H1 (cell line): ENCODE measurements around the gene NBDY. TPM values are rescaled to one million over a fixed set of nuclear protein-coding genes. Genes with fewer than 3 reads are reported as not detected.

Experiments used
- CTCF ChIA-PET: fragments of 300-600 bp; sonication (Branson Sonifier 250); formaldehyde crosslinking; loops from one replicate; lab custom pipeline; 2021; ENCODE audit not compliant: partially characterized antibody; lab: Charles Lee
- POLR2A ChIA-PET: fragments of 300-600 bp; sonication (Branson Sonifier 250); formaldehyde crosslinking; loops from one replicate; lab custom pipeline; 2021; ENCODE audit warnings: inconsistent platforms; ENCODE audit not compliant: partially characterized antibody; lab: Charles Lee
- DNase-seq, 2 experiments: peaks; one replicate each; pipeline versions ENCODE4 v3.0.0 to v3.0.0-alpha.2; 2010 to 2022; ENCODE audit warnings: low spot score in 2 of 2, low read depth in 1 of 2, mixed read lengths in 1 of 2
- FAIRE-seq: peaks from 2 replicates; lab custom pipeline; 2011; peaks lifted over from hg19 to GRCh38; lab: Jason Lieb, UNC
- H2AFZ ChIP-seq: 2 replicates; pipeline ENCODE4 v1.8.1; 2012; ENCODE audit warnings: low read length, inconsistent platforms
- H2AK5ac ChIP-seq: 2 replicates; pipeline ENCODE4 v1.6.1; 2013; ENCODE audit warnings: low read depth, low read length
- H2BK120ac ChIP-seq: replicated peaks from 2 replicates; pipeline ENCODE3; 2013; ENCODE audit warnings: low read depth, low read length, inconsistent platforms
- H2BK12ac ChIP-seq: 2 replicates; pipeline ENCODE4 v1.6.1; 2013; ENCODE audit warnings: low read depth, low read length
- H2BK15ac ChIP-seq: 2 replicates; pipeline ENCODE4 v1.6.1; 2013; ENCODE audit warnings: low read length
- H2BK20ac ChIP-seq: 2 replicates; pipeline ENCODE4 v1.6.1; 2013; ENCODE audit warnings: low read length
- H2BK5ac ChIP-seq: 2 replicates; pipeline ENCODE4 v1.6.1; 2013; ENCODE audit warnings: low read depth, low read length
- H3K14ac ChIP-seq: 2 replicates; pipeline ENCODE4 v1.6.1; 2013; ENCODE audit warnings: inconsistent platforms; ENCODE audit not compliant: insufficient read length
- H3K18ac ChIP-seq: 2 replicates; pipeline ENCODE4 v1.6.1; 2013; ENCODE audit warnings: low read length; ENCODE audit errors: extremely low read depth
- H3K23ac ChIP-seq: 2 replicates; pipeline ENCODE4 v1.6.1; 2013; ENCODE audit warnings: inconsistent platforms; ENCODE audit not compliant: insufficient read length
- H3K23me2 ChIP-seq: 2 replicates; pipeline ENCODE4 v1.6.1; 2013; ENCODE audit warnings: low read depth, low read length
- H3K27ac ChIP-seq: 2 replicates; pipeline ENCODE4 v1.6.1; 2011; ENCODE audit warnings: low read depth, low read length, inconsistent platforms
- H3K27me3 ChIP-seq, 4 experiments: replicated peaks in 1 of 4; 1 replicate in 1 of 4; 2 replicates in 3 of 4; pipeline versions ENCODE4 v1.6.1 to v1.8.1; 2011 to 2013; ENCODE audit warnings: low read length in 3 of 4, mild to moderate bottlenecking in 3 of 4, inconsistent platforms in 2 of 4, mixed read lengths in 2 of 4, moderate library complexity in 1 of 4; ENCODE audit not compliant: control insufficient read depth in 3 of 4, insufficient read depth in 3 of 4; ENCODE audit errors: extremely low read depth in 1 of 4
- H3K36me3 ChIP-seq, 4 experiments: 2 replicates each; pipeline versions ENCODE4 v1.6.1 to v1.8.1; 2011 to 2013; ENCODE audit warnings: mild to moderate bottlenecking in 4 of 4, low read length in 3 of 4, moderate library complexity in 2 of 4, control low read depth in 1 of 4, inconsistent platforms in 1 of 4; ENCODE audit not compliant: insufficient read depth in 4 of 4, control insufficient read depth in 2 of 4
- H3K4ac ChIP-seq: replicated peaks from 2 replicates; pipeline ENCODE3; 2013; ENCODE audit warnings: low read length, low read depth, mixed read lengths, inconsistent platforms; ENCODE audit not compliant: insufficient read length
- H3K4me1 ChIP-seq, 4 experiments: replicated peaks in 1 of 4; 1 replicate in 1 of 4; 2 replicates in 3 of 4; pipeline versions ENCODE4 v1.6.1 to v1.8.1; 2011 to 2013; ENCODE audit warnings: low read length in 3 of 4, inconsistent platforms in 2 of 4, mixed read lengths in 1 of 4; ENCODE audit not compliant: insufficient read depth in 4 of 4, control insufficient read depth in 3 of 4
- H3K4me2 ChIP-seq, 2 experiments: 2 replicates each; pipeline versions ENCODE4 v1.6.1 to v1.8.1; 2011 to 2013; ENCODE audit warnings: low read depth in 2 of 2, low read length in 2 of 2, control low read depth in 1 of 2, inconsistent platforms in 1 of 2, mild to moderate bottlenecking in 1 of 2; ENCODE audit not compliant: insufficient read depth in 1 of 2
- H3K4me3 ChIP-seq, 4 experiments: fragments of 200-600, 300-600 bp in 1 of 4; sonication (generic), shearing (Covaris generic), sonication (Bioruptor Twin) in 1 of 4; 2 replicates each; pipeline versions ENCODE4 v1.5.1 to v1.8.1; 2011 to 2016; ENCODE audit warnings: low read length in 4 of 4, low read depth in 3 of 4, control low read depth in 2 of 4, inconsistent platforms in 2 of 4, mild to moderate bottlenecking in 2 of 4, mixed read lengths in 1 of 4, moderate library complexity in 1 of 4; ENCODE audit not compliant: insufficient read depth in 2 of 4; ENCODE audit errors: extremely low read depth in 1 of 4
- H3K56ac ChIP-seq: replicated peaks from 2 replicates; pipeline ENCODE3; 2013; ENCODE audit warnings: low read depth, mild to moderate bottlenecking, mixed read lengths, low read length, inconsistent platforms; ENCODE audit not compliant: insufficient read length
- H3K79me1 ChIP-seq: 2 replicates; pipeline ENCODE4 v1.6.1; 2013; ENCODE audit warnings: low read depth, low read length, control low read depth
- H3K79me2 ChIP-seq, 2 experiments: 2 replicates each; pipeline versions ENCODE4 v1.6.1 to v1.8.1; 2012 to 2013; ENCODE audit warnings: low read length in 2 of 2, mild to moderate bottlenecking in 2 of 2, inconsistent platforms in 1 of 2; ENCODE audit not compliant: insufficient read depth in 2 of 2, control insufficient read depth in 1 of 2
- H3K9ac ChIP-seq, 4 experiments: replicated peaks in 1 of 4; 1 replicate in 1 of 4; 2 replicates in 3 of 4; pipeline versions ENCODE4 v1.6.1 to v1.8.1; 2011 to 2013; ENCODE audit warnings: low read depth in 3 of 4, low read length in 3 of 4, control low read depth in 2 of 4, mild to moderate bottlenecking in 2 of 4, moderate library complexity in 2 of 4, inconsistent platforms in 1 of 4; ENCODE audit errors: extremely low read depth in 1 of 4
- H3K9me3 ChIP-seq, 2 experiments: 2 replicates each; pipeline versions ENCODE4 v1.6.1 to v1.8.1; 2012 to 2013; ENCODE audit warnings: mild to moderate bottlenecking in 2 of 2, moderate library complexity in 2 of 2, control low read depth in 1 of 2, inconsistent platforms in 1 of 2, low read depth in 1 of 2, low read length in 1 of 2, mixed read lengths in 1 of 2; ENCODE audit not compliant: insufficient read depth in 2 of 2
- H4K20me1 ChIP-seq, 2 experiments: replicated peaks in 1 of 2; 2 replicates each; pipeline versions ENCODE3 to v1.8.1; 2011 to 2013; ENCODE audit warnings: inconsistent platforms in 2 of 2, low read length in 2 of 2, mild to moderate bottlenecking in 1 of 2; ENCODE audit not compliant: insufficient read depth in 2 of 2, control insufficient read depth in 1 of 2
- H4K5ac ChIP-seq: 2 replicates; pipeline ENCODE4 v1.6.1; 2013; ENCODE audit warnings: low read length, low read depth, mixed read lengths, inconsistent platforms; ENCODE audit not compliant: insufficient read length
- H4K8ac ChIP-seq: 2 replicates; pipeline ENCODE4 v1.8.0; 2013; ENCODE audit warnings: mild to moderate bottlenecking, moderate library complexity, low read length, inconsistent platforms; ENCODE audit not compliant: insufficient read depth; ENCODE audit errors: extremely low read depth
- H4K91ac ChIP-seq: replicated peaks from 2 replicates; pipeline ENCODE3; 2013; ENCODE audit warnings: low read length, mixed read lengths, inconsistent platforms; ENCODE audit not compliant: insufficient read length
- BACH1 ChIP-seq: IDR thresholded peaks from 2 replicates; pipeline ENCODE4 v1.6.1; 2012; ENCODE audit warnings: low read length, improper control_type of control experiment
- E2F6 ChIP-seq: IDR thresholded peaks from 2 replicates; pipeline ENCODE4 v1.6.1; 2012; ENCODE audit warnings: inconsistent platforms
- EZH2 ChIP-seq: fragments of 200-600 bp; sonication (generic); IDR thresholded peaks from 2 replicates; pipeline ENCODE4 v1.7.1; 2012; ENCODE audit warnings: low read depth, mild to moderate bottlenecking, moderate library complexity, low read length, inconsistent platforms; ENCODE audit not compliant: severe bottlenecking
- RAD21 ChIP-seq, 2 experiments: IDR thresholded peaks in 1 of 2; conservative IDR thresholded peaks in 1 of 2; 2 replicates each; pipeline ENCODE4 v1.6.1; 2011; ENCODE audit warnings: low read depth in 2 of 2, low read length in 2 of 2, improper control_type of control experiment in 1 of 2, inconsistent platforms in 1 of 2, mild to moderate bottlenecking in 1 of 2, moderate library complexity in 1 of 2
- SP2 ChIP-seq: IDR thresholded peaks from 2 replicates; pipeline ENCODE4 v1.6.1; 2012; ENCODE audit warnings: mild to moderate bottlenecking, low read length, inconsistent platforms
- SRF ChIP-seq: IDR thresholded peaks from 2 replicates; pipeline ENCODE4 v1.6.1; 2011; ENCODE audit warnings: mild to moderate bottlenecking, low read depth, low read length, moderate library complexity
- ZNF274 ChIP-seq: IDR thresholded peaks from 2 replicates; pipeline ENCODE4 v1.7.0; 2012; ENCODE audit warnings: low read length, borderline replicate concordance; ENCODE audit errors: extremely low read depth
- WGBS, 2 experiments: shearing (Covaris generic) in 1 of 2; methylation state at CpG; one replicate each; pipeline versions ENCODE4 v1.1.6 to v1.1.7; 2013 to 2015; ENCODE audit warnings: low lambda C conversion rate in 2 of 2, mixed read lengths in 2 of 2, inconsistent platforms in 1 of 2, low coverage in 1 of 2, missing lambda C conversion rate in 1 of 2; ENCODE audit not compliant: insufficient replicate concordance in 2 of 2, insufficient coverage in 1 of 2, insufficient read length in 1 of 2; ENCODE audit errors: extremely low coverage in 1 of 2, missing lambda C conversion rate in 1 of 2; 5-methylcytosine and 5-hydroxymethylcytosine counted together
- polyA plus RNA-seq, 7 experiments: library from polyadenylated mRNA; depleted of rRNA in 3 of 7; stranded (reverse) in 5 of 7; unstranded in 2 of 7; fragments of >200 nt in 5 of 7; fragments of 200-250 nt in 2 of 7; gene quantifications; 1 replicate in 5 of 7; 2 replicates in 1 of 7; 4 replicates in 1 of 7; pipeline versions ENCODE4 v1.2.1 to v1.2.3, GENCODE V29; 2011 to 2013; ENCODE audit warnings: missing spikeins in 2 of 7, mixed read lengths in 2 of 7
- total RNA-seq: library from RNA; stranded (reverse); fragmentation: NEBNext Ultra II Directional; extraction: Animal tissue kit (Norgen Biotek cat#: 25700); gene quantifications from 2 replicates; pipeline ENCODE4 v1.2.1, GENCODE V29; 2021

NBDY gene
- total and polyA plus RNA-seq, 2 of the 8 experiments (the other 6 are each of a cell fraction or from before 2014, with no cell fraction given) = 42.3 to 57.8 TPM

- DNase-seq (no peak), FAIRE-seq (no peak)
- no peak overlapping the region for H4K8ac ChIP-seq
- no peak overlapping the region for H3K4me2 ChIP-seq
- H2BK15ac ChIP-seq = no peak overlapping the region
- no peaks in the 10 kb centered on the region for H3K9me3 ChIP-seq
- no peak overlapping the region for H2AFZ ChIP-seq
- H2BK5ac ChIP-seq = no peak overlapping the region
- no peak overlapping the region for H3K18ac ChIP-seq
- no peaks in the 10 kb centered on the region; a peak in 1 of 4 replicates for H3K79me2 ChIP-seq
- no peak overlapping the region for H2BK12ac ChIP-seq
- no peak overlapping the region for H2AK5ac ChIP-seq
- ChIA-PET CTCF (no interaction called here), POLR2A (no interaction called here)
- no peak overlapping the region for H2BK20ac ChIP-seq
- no peaks in the 10 kb centered on the region for H4K20me1 ChIP-seq
- H3K9ac ChIP-seq = no peak overlapping the region
- H3K27me3 ChIP-seq = no peaks in the 10 kb centered on the region
- no peaks in the 10 kb centered on the region for H3K4me1 ChIP-seq
- no peak overlapping the region for H3K4ac ChIP-seq
- H3K56ac ChIP-seq = no peak overlapping the region
- H3K23ac ChIP-seq = no peak overlapping the region
- no peak overlapping the region for H2BK120ac ChIP-seq
- no peak overlapping the region for H3K4me3 ChIP-seq
- no peak overlapping the region for H4K91ac ChIP-seq
- H3K14ac ChIP-seq = no peak overlapping the region
- no peaks in the 10 kb centered on the region for H3K23me2 ChIP-seq
- no peaks in the 10 kb centered on the region; a peak in 2 of 8 replicates for H3K36me3 ChIP-seq
- no peak overlapping the region for H3K27ac ChIP-seq
- no peaks in the 10 kb centered on the region for H3K79me1 ChIP-seq
- no peak overlapping the region for H4K5ac ChIP-seq
- WGBS, 2 experiments = 97% methylated on average over 6 of the region's 7 CpGs; no CpG with 5 or more reads in 1 of the 2 experiments
- TF ChIP-seq RAD21 (IDR thresholded peaks at IDR 0.05 in 1 of 2, conservative IDR thresholded peaks at IDR 0.05 in 1 of 2; ENCODE audit: low read depth in 2 of 2, low read length in 2 of 2) = no peak
- TF ChIP-seq E2F6 = no peak
- TF ChIP-seq SP2 = no peak
- TF ChIP-seq EZH2 = no peak
- no peak for TF ChIP-seq SRF
- TF ChIP-seq BACH1 = no peak
- TF ChIP-seq ZNF274 = no peak
Measured at GRCh38 chrX:56812515-56813105, 83.6 kb downstream of the NBDY start.
